ENCODE data around the gene ZBTB47.

Gene ZBTB47

DNA sequence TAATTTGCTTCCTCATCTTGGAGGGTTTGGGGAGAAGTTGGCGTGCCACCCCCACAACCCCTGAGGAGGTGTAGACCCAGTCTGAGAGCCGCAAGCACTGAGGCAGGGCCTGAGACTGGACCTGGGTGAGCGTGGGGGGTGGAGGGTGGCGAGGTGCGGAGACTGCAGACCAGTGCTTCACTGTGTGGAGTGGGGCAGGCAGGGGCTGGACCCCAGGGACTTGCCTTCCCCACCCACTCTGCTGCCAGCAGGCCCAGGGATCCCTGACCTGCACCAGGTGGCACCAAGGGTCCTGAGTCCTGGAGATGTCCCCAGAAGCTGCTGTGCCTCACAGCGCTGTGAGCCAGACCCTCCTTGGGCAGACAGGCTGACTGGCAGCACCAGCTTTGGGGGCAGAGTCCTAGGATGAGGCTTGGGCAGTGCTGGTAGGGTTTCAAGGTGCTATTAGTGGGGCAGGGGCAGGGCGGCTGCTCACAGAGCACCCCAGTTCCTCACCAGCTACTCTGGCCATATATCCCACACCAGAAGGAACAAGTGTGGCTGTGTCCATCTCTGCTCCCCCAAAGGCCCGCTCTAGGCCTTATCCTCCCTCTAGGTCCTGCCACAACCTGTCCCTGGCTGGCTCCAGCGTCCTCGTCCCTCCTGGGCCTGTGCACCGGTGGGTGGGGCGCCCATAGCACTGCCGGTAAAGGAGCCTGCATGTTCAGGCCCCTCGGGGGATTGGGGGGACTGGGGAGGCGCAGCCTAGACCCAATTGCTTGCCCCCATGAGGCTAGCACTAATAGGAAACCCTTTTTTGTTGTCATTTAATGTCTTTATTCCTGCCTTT is 11.8 kb downstream of the ZBTB47 start:
- peak; percentile 42 for DNase-seq (ENCODE audit: low spot score)

DNA sequence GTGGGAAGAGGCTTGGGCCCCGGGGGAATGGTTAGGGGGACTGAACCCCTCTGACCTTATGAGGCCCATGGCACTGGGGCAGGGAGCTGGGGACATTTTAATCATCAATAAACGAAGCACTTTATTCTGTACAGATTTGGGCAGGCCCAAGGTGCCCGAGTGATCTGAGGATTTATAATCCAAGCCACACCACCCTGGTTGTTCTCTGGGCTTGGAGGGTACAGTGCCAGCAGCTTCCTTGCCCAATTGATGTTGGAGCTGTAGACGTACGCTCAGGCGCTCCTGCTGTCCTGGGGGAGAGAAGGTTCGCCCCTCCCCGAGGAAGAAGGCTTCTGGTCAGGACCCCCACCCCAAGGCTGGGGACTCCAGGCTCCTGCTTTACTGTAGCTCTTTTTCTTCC is 12.5 kb downstream of the ZBTB47 start:
- peak; percentile 30 for DNase-seq (ENCODE audit: low spot score)

DNA sequence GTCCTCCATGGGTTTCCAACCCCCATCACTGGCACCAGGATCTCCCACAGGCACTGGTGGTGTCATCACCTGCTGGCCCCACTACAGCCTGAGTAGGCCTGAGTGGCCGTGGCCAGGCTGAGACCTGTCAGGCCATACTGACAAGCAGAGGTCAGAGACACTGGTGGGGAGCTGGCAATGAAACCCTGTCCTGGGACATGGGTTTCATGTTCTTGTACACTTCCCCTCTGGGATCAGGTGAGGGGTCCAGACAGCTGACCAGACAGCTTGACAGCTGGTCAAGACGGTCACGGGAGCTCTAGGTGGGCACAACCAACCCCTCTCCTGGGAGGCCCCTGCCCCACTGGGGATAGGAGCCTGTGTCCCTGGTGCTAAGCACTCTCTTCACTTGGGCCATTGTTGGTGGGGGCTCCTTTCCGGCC is 13.1 kb downstream of the ZBTB47 start:
- peak; percentile 17 for DNase-seq (ENCODE audit: low spot score)

- peak; percentile 31 for DNase-seq (ENCODE audit: low spot score)
Observed at GRCh38 chr3:42667096-42667522, 13.6 kb downstream of the ZBTB47 start.

DNA sequence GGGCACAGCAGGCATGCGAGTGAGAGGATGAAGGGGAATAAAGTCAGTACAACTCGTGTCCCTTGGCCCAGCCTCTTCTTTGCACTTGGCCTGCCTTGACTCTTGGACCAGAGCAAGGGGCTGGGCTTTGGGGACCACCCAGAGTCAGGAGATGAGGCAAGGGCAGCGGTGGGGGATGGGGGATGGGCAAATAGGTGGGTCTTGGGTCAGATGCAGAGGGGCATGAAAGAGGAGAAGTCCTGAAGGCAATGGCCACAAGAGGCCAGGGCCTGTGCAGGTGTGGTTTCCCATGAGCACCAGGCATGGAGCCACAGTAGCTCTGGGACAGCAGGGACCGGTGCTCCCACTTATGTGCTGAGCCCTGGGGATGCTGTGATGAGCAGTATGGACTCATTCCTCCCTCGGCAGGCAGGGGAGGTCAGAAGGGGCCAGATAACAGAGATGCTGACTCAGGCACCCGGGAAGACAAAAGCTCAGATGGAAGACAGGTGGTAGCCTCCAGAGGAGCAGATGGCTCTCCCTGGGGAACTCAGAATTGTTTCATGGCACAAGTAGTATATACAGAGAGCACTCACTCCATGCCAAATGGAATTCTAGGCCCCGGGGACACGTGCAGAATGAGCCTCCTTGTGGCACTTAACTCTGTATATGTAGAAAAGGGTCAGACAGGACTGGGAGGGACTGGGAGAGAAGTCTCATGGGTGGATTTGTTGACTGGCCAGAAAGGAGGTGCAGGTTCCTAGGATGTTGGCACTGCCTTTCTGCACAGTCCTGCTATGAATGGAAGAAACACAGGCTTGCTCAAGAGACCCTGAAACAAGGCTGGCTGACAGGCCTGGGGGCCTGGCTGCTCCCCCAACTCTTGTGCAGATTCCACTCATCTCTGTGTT is 14.3 kb downstream of the ZBTB47 start:
- peak; percentile 84 for DNase-seq (ENCODE audit: low spot score)

GRCh38 chr3:42668413-42668760 is 14.9 kb downstream of the ZBTB47 start:
- DNase-seq (ENCODE audit: low spot score), result no peak

GRCh38 chr3:42668793-42669217 is 15.3 kb downstream of the ZBTB47 start:
- DNase-seq (ENCODE audit: low spot score), result no peak

GRCh38 chr3:42670051-42670576 is 16.6 kb downstream of the ZBTB47 start:
- peak; percentile 20 for DNase-seq (ENCODE audit: low spot score)

DNA sequence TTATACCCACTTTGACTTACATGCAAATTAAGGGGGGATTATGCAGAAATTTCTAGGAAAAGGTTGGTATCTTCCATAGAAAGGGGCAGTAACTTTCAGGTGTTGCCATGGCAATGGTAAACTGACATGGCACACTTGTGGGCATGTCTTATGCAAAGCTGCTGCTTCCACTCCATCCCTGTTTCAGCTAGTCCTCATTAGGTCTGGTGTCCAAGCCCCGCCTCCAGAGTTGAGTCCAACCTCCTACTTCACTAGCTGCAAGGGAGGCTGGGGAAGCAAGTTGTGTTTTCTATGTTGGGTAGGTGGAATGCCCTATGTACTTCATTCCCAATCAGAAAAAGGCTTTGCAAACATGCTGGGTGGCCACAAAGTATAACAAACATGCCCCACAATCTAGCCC is 17.2 kb downstream of the ZBTB47 start:
- DNase-seq (ENCODE audit: low spot score), result no peak

DNA sequence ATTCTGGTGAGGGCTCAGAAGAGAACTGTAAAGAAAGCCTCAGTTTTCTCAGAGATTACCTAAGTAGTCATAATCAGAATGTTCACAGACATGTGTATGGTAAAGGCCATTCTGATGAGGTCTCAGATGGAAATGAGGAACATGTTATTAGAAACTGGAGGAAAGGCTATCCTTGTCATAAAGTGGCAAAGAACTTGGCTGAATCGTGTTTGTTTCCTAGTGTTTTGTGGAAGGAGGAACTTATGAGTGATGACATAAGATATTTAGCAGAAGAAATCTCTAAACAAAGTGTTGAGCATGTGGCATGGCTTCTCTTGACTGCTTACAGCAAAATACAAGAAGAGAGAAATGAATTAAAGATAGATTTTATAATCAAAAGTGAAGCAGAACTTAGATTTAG is 19.0 kb downstream of the ZBTB47 start:
- DNase-seq (ENCODE audit: low spot score), result no peak

DNA sequence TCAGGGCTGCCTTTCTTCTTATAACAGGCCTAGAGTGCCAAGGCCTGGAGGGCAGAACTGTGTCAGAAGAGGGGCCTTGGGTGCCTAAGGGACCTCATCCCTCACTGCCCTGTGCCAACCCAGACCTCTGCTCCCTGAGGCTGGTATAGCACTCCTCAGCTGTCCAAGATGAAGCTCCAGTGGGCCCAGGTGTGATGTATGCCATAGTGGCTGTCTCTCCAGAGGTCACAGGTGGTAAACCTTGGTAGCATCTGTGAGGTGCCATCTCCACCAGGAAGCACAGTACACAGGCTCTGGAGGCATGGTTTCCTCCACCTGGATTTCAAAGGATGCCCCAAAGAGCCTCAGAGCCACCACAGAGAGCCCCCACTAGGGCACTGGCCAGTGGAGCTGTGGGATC is 19.6 kb downstream of the ZBTB47 start:
- DNase-seq (ENCODE audit: low spot score), result no peak

DNA sequence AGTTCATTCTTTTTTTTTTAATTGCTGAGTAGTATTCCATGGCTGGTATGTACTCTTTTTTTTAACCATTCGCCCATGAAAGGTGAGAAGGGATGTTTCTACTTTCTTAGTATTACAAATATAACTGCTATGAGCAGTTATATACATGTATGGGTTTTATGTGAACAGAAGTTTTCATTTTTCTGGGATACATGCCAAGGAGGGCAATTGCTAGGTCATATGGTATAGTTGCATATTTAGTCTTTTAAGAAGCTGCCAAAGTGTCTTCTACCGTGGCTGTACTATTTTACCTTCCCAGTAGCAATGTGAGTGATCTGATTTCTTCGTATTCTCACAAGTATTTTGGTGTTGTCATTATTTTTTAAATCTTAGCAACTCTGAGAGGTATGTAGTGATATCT is 20.6 kb downstream of the ZBTB47 start:
- DNase-seq (ENCODE audit: low spot score), result no peak

DNA sequence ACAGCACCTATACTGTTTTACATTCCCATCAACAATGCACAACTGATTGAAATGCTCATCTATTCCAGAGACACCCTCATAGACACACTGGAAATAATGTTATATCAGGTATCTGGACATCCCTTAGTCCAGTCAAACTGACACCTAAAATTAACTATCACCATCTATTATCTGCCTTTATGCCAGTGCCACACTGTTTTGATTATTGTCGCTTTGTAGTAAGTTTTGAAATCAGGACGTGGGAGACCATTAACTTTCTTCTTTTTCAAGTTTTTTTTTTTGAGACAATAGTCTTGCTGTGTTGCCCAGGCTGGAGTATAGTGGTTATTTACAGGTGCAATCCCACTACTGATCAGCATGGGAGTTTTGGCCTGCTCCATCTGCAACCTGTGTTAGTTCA is 22.4 kb downstream of the ZBTB47 start:
- no peak for DNase-seq (ENCODE audit: low spot score)

GRCh38 chr3:42678447-42678846 is 24.9 kb downstream of the ZBTB47 start:
- no peak for DNase-seq (ENCODE audit: low spot score)

- no peak for DNase-seq (ENCODE audit: low spot score)
Observed at GRCh38 chr3:42680271-42680670, 26.8 kb downstream of the ZBTB47 start.

DNA sequence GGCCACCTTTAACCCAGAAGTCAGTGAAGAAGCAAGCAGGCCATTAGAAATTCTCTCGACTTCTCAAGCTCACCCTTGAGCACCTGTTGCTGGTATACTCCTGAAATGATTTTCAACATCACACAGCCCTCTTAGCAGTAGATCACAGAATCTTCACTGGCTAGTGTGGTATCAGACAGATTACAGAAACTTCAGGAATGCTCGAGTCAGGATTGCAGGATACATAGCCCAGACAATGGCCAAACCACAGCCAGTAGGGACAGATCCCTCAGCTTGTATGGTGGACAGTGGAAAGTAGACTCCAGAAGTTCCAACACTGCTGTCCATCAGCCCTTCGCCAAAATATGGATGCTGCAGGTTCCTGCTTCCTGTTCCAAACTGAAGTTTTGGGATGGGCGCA is 27.3 kb downstream of the ZBTB47 start:
- DNase-seq (ENCODE audit: low spot score), result no peak

DNA sequence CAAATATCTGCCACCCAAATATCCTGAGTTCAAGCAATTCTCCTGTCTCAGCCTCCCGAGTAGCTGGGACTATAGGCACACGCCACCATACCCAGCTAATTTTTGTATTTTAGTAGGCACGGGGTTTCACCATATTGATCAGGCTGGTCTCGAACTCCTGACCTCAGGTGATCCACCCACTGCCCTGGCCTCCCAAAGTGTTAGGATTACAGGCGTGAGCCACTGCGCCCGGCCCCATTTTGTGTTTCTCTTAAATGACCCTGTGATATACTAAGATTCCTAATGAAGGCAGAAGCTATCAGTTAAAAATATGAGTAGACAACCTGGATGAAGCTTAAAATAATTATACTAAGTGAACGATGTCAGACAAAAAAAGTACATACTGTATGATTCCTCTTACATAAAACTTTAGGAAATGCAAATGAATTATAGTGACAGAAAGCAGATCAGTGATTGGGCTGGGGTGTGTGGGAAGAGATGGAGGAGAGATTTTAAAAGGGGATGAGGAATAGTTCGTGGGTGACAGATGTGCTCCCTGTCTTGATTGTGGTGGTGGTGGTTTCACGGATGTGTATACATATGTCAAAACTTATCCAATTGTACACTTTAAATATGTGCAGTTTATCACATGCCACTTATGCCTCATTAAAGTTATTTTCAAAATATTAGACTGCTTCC is 28.0 kb downstream of the ZBTB47 start:
- no peak for DNase-seq (ENCODE audit: low spot score)

DNA sequence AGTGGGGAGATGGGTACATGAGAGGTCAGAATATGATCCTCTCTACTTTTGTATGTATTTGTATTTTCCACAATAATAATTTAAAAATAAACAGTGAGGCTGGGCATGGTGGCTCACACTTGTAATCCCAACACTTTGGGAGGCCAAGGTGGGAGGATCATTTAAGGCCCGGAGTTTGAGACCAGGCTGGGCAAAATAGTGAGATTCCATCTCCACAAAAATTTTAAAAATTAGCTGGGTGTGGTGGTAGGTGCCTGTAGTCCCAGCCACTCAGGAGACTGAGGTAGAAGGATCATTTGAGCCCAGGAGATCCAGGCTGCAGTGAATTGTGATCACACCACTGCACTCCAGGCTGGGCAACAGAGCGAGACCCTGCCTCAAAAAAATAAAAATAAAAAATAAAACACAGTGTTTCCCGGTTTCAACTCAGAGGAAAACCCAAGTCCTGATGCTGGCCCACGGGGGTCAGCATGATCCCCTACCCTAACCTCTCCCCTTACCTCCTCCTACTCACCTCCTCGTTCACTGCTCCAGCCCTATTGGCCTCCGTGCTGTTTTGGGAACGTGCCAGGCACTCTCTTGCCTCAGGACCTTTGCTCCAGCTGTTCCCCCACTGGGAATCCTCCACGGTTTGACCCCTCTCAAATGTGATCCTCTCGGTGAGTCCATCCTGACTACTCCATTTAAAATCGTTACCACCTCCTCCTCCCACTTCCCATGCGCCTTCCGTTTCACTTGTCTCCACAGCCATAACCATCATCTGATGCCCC is 29.0 kb downstream of the ZBTB47 start:
- no peak for DNase-seq (ENCODE audit: low spot score)

DNA sequence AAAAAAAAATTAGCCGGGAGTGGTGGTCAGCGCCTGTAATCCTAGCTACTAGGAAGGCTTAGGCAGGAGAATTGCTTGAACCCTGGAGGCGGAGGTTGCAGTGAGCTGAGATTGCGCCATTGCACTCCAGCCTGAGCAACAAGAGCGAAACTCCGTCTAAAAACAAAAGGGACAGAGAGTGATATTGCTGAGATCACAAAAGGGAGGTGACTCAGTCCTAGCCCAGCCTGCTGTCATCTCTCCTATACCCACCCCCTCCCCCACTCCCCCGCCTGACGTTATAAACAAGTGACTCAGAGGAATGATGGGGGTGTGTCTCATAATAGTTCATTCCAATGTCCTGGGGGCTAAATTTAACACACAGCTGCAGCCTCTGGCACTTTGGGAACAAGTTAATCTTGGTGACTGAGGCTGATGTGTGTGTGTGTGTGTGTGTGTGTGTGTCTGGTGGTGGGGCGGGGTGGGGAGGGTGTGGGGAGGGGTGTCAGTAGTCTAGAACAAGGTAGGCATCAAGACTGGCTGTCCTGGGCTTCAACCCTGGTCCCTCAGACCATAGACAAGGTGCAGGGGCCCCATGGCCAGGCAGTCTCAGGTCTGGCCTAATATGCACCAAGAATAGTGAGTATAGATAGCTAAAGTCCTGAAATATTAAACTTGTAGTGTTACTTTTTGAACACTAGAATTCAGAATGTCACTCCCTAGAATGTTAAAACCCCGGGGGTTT is 30.5 kb downstream of the ZBTB47 start:
- DNase-seq (ENCODE audit: low spot score), result no peak

GRCh38 chr3:42684632-42685362 is 31.3 kb downstream of the ZBTB47 start:
- no peak for DNase-seq (ENCODE audit: low spot score)
